Measurements from ENCODE around the gene CD200R1.

DNA sequence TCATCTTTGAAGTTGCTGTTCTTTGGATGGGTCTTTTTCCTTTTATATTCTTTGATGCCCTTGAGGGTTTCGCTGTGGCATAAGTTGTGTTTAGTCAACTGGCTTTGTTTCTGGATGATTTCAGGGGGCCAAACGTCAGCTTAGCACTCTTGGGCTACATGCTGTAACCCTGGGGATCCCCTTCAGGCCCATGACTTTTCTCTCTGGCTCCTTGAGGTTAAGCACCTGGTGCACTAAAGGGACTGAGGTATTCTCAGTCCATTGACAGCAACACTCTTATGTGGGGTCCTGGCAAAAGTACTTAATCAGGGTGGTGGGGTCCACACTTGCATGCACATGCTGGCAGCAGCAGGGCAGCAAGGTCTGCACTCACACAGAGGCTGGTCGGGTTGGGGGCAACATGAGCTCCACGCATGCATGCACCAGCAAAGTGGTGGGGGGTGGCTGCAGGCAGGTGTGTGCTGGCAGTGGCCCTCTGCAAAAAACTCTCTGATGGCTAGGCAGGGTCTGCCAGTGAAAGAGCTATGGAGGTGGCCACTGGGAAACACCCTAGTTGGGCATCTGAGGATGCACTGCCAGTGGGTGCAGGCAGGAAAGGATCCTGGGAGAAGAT lies 90.1 kb downstream of the CD200R1 start:
- TF ChIP-seq ZNF138 (tag by site-specific recombination; IDR thresholded peaks at IDR 0.05; ENCODE audit: borderline replicate concordance) (no peak), YY1 (tag by site-specific recombination; IDR thresholded peaks at IDR 0.05) (no peak), ZNF707 (tag by site-specific recombination; IDR thresholded peaks at IDR 0.05) (no peak), ZBTB17 (tag by site-specific recombination; IDR thresholded peaks at IDR 0.05) (no peak), ZNF311 (tag by site-specific recombination; IDR thresholded peaks at IDR 0.05; ENCODE audit: borderline replicate concordance) (no peak), SP7 (tag by site-specific recombination; IDR thresholded peaks at IDR 0.05) (no peak), ZNF341 (tag by site-specific recombination; IDR thresholded peaks at IDR 0.05; ENCODE audit: low read depth) (no peak), ZNF324 (tag by site-specific recombination; IDR thresholded peaks at IDR 0.05) (no peak), ZNF561 (tag by site-specific recombination; IDR thresholded peaks at IDR 0.05; ENCODE audit: borderline replicate concordance) (no peak)
- TF ChIP-seq, protein P1, sequence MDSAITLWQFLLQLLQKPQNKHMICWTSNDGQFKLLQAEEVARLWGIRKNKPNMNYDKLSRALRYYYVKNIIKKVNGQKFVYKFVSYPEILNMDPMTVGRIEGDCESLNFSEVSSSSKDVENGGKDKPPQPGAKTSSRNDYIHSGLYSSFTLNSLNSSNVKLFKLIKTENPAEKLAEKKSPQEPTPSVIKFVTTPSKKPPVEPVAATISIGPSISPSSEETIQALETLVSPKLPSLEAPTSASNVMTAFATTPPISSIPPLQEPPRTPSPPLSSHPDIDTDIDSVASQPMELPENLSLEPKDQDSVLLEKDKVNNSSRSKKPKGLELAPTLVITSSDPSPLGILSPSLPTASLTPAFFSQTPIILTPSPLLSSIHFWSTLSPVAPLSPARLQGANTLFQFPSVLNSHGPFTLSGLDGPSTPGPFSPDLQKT (IDR thresholded peaks at IDR 0.05; ENCODE audit: borderline replicate concordance, low read depth, low read length): no peak
- TF ChIP-seq, protein P2, sequence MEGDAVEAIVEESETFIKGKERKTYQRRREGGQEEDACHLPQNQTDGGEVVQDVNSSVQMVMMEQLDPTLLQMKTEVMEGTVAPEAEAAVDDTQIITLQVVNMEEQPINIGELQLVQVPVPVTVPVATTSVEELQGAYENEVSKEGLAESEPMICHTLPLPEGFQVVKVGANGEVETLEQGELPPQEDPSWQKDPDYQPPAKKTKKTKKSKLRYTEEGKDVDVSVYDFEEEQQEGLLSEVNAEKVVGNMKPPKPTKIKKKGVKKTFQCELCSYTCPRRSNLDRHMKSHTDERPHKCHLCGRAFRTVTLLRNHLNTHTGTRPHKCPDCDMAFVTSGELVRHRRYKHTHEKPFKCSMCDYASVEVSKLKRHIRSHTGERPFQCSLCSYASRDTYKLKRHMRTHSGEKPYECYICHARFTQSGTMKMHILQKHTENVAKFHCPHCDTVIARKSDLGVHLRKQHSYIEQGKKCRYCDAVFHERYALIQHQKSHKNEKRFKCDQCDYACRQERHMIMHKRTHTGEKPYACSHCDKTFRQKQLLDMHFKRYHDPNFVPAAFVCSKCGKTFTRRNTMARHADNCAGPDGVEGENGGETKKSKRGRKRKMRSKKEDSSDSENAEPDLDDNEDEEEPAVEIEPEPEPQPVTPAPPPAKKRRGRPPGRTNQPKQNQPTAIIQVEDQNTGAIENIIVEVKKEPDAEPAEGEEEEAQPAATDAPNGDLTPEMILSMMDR (tag by site-specific recombination; IDR thresholded peaks at IDR 0.05): no peak
